SK-N-SH treated with all-trans-retinoic acid at 6 μM for 48 hours (cell line): ENCODE data around the gene KHDRBS2.

Source experiments
- ATAC-seq: fragments of 200-7000 bp; cut with Tn5 transposase; 3 replicates; pipeline ENCODE4 v1.9.1; 2020; ENCODE audit warnings: mild to moderate bottlenecking, moderate library complexity
- ARNTL ChIP-seq: fragments of 450-650 bp; formaldehyde crosslinking; IDR thresholded peaks from 2 replicates; pipeline ENCODE4 v1.5.0; 2020; ENCODE audit warnings: low read depth, mild to moderate bottlenecking, moderate library complexity, borderline replicate concordance
- BACH2 ChIP-seq: fragments of 250-450 bp; sonication (Bioruptor Pico); IDR thresholded peaks from 2 replicates; pipeline ENCODE4 v1.9.0; 2021; ENCODE audit warnings: mild to moderate bottlenecking, borderline replicate concordance
- CSDC2 ChIP-seq: fragments of 250-450 bp; sonication (Bioruptor Pico); IDR thresholded peaks from 2 replicates; pipeline ENCODE4 v1.5.0; 2020; ENCODE audit warnings: mild to moderate bottlenecking, moderate library complexity
- CSRNP3 ChIP-seq: fragments of 250-450 bp; sonication (Bioruptor Pico); IDR thresholded peaks from 2 replicates; pipeline ENCODE4 v1.5.1; 2021; ENCODE audit warnings: mild to moderate bottlenecking, moderate library complexity
- ESRRG ChIP-seq: fragments of 250-450 bp; sonication (Bioruptor Pico); IDR thresholded peaks from 2 replicates; pipeline ENCODE4 v1.6.1; 2021; ENCODE audit warnings: mild to moderate bottlenecking
- GLIS3 ChIP-seq: fragments of 250-450 bp; sonication (Bioruptor Pico); IDR thresholded peaks from 2 replicates; pipeline ENCODE4 v1.5.0; 2020; ENCODE audit warnings: mild to moderate bottlenecking, moderate library complexity
- ISL1 ChIP-seq: fragments of 250-450 bp; sonication (Bioruptor Pico); IDR thresholded peaks from 2 replicates; pipeline ENCODE4 v2.1.2; 2022; ENCODE audit warnings: mild to moderate bottlenecking, moderate library complexity
- OSR1 ChIP-seq: fragments of 250-450 bp; sonication (Bioruptor Pico); IDR thresholded peaks from 2 replicates; pipeline ENCODE4 v1.8.0; 2022; ENCODE audit warnings: moderate library complexity, mild to moderate bottlenecking, inconsistent platforms
- POU6F1 ChIP-seq: fragments of 250-450 bp; sonication (Bioruptor Pico); IDR thresholded peaks from 2 replicates; pipeline ENCODE4 v1.8.0; 2021; ENCODE audit warnings: low read depth, mild to moderate bottlenecking, moderate library complexity, borderline replicate concordance
- PPARA ChIP-seq: fragments of 250-450 bp; sonication (Bioruptor Pico); IDR thresholded peaks from 2 replicates; pipeline ENCODE4 v1.5.0; 2020; ENCODE audit warnings: mild to moderate bottlenecking, borderline replicate concordance
- RARB ChIP-seq: fragments of 250-450 bp; sonication (Bioruptor Pico); IDR thresholded peaks from 2 replicates; pipeline ENCODE4 v1.8.0; 2021; ENCODE audit warnings: mild to moderate bottlenecking, moderate library complexity
- SNAI2 ChIP-seq: fragments of 250-450 bp; sonication (Bioruptor Pico); IDR thresholded peaks from 2 replicates; pipeline ENCODE4 v1.5.0; 2020; ENCODE audit warnings: mild to moderate bottlenecking, moderate library complexity
- TCF4 ChIP-seq: fragments of 250-450 bp; sonication (Bioruptor Pico); IDR thresholded peaks from 2 replicates; pipeline ENCODE4 v1.8.0; 2021; ENCODE audit warnings: mild to moderate bottlenecking, moderate library complexity, borderline replicate concordance
- TOX ChIP-seq: fragments of 250-450 bp; sonication (Bioruptor Pico); IDR thresholded peaks from 2 replicates; pipeline ENCODE4 v1.8.0; 2021; ENCODE audit warnings: mild to moderate bottlenecking, moderate library complexity, borderline replicate concordance
- TSHZ2 ChIP-seq: fragments of 250-450 bp; sonication (Bioruptor Pico); IDR thresholded peaks from 2 replicates; pipeline ENCODE4 v1.5.0; 2020; ENCODE audit warnings: mild to moderate bottlenecking, moderate library complexity
- ZFP3 ChIP-seq: fragments of 250-450 bp; sonication (Bioruptor Pico); IDR thresholded peaks from 2 replicates; pipeline ENCODE4 v1.5.0; 2020; ENCODE audit warnings: mild to moderate bottlenecking, moderate library complexity
- ZFP30 ChIP-seq: fragments of 450-650 bp; formaldehyde crosslinking; IDR thresholded peaks from 2 replicates; pipeline ENCODE4 v1.5.0; 2022; ENCODE audit warnings: mild to moderate bottlenecking, moderate library complexity
- ZNF565 ChIP-seq: fragments of 450-650 bp; formaldehyde crosslinking; conservative IDR thresholded peaks from 2 replicates; pipeline ENCODE4 v1.5.0; 2020; ENCODE audit warnings: low read depth, mild to moderate bottlenecking, moderate library complexity
- ZNF70 ChIP-seq: fragments of 450-650 bp; formaldehyde crosslinking; IDR thresholded peaks from 2 replicates; pipeline ENCODE4 v1.5.0; 2020; ENCODE audit warnings: mild to moderate bottlenecking, moderate library complexity
- ZNF8 ChIP-seq: fragments of 450-650 bp; formaldehyde crosslinking; IDR thresholded peaks from 2 replicates; pipeline ENCODE4 v1.5.0; 2020; ENCODE audit warnings: mild to moderate bottlenecking, moderate library complexity
- TF ChIP-seq, protein P1 (sequence below): fragments of 250-450 bp; sonication (Bioruptor Pico); IDR thresholded peaks from 2 replicates; pipeline ENCODE4 v1.8.0; 2020; ENCODE audit warnings: mild to moderate bottlenecking, moderate library complexity, borderline replicate concordance

Gene KHDRBS2

DNA sequence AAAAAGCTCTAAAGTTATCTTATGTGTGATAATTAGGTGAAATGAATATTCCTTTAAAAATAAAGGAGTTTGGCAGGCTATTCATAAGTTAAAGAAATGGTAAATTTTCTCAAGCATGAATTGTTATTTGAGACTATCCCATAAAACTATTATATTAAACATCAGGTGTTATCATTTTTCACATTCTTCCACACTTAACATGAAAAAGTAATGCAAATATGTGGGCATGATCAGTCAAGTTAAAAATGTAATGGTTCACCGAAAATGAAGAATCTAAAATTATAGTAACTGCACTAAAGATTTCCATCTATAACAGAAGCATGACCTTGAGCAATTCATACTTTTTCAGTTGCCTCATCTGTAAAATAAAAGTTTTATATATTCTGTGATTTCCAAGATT lies 110.8 kb downstream of the KHDRBS2 start (continued):
- no peak for TF ChIP-seq POU6F1 (CRISPR knock-in tag)
- TF ChIP-seq TSHZ2 (CRISPR knock-in tag), result no peak
- no peak for TF ChIP-seq OSR1
- TF ChIP-seq ISL1, result no peak
- TF ChIP-seq ESRRG, result no peak
- no peak for TF ChIP-seq TCF4 (CRISPR knock-in tag)

GRCh38 chr6:62174548-62174947 lies 111.5 kb downstream of the KHDRBS2 start:
- no peak for ATAC-seq
- TF ChIP-seq TCF4 (CRISPR knock-in tag), result no peak
- no peak for TF ChIP-seq ZFP30 (CRISPR knock-in tag)
- TF ChIP-seq ARNTL (CRISPR knock-in tag), result no peak
- no peak for TF ChIP-seq RARB (CRISPR knock-in tag)
- no peak for TF ChIP-seq OSR1
- no peak for TF ChIP-seq CSDC2 (CRISPR knock-in tag)
- TF ChIP-seq ZNF70 (CRISPR knock-in tag), result no peak
- no peak for TF ChIP-seq ISL1
- TF ChIP-seq PPARA (CRISPR knock-in tag), result no peak
- no peak for TF ChIP-seq CSRNP3
- no peak for TF ChIP-seq POU6F1 (CRISPR knock-in tag)
- TF ChIP-seq ZNF565, result no peak
- no peak for TF ChIP-seq BACH2 (CRISPR knock-in tag)
- TF ChIP-seq TSHZ2 (CRISPR knock-in tag), result no peak
- no peak for TF ChIP-seq SNAI2 (CRISPR knock-in tag)
- no peak for TF ChIP-seq GLIS3 (CRISPR knock-in tag)
- TF ChIP-seq, protein P1, sequence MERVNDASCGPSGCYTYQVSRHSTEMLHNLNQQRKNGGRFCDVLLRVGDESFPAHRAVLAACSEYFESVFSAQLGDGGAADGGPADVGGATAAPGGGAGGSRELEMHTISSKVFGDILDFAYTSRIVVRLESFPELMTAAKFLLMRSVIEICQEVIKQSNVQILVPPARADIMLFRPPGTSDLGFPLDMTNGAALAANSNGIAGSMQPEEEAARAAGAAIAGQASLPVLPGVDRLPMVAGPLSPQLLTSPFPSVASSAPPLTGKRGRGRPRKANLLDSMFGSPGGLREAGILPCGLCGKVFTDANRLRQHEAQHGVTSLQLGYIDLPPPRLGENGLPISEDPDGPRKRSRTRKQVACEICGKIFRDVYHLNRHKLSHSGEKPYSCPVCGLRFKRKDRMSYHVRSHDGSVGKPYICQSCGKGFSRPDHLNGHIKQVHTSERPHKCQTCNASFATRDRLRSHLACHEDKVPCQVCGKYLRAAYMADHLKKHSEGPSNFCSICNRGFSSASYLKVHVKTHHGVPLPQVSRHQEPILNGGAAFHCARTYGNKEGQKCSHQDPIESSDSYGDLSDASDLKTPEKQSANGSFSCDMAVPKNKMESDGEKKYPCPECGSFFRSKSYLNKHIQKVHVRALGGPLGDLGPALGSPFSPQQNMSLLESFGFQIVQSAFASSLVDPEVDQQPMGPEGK (CRISPR knock-in tag), result no peak
- TF ChIP-seq, all 23 proteins: peak for 0

DNA sequence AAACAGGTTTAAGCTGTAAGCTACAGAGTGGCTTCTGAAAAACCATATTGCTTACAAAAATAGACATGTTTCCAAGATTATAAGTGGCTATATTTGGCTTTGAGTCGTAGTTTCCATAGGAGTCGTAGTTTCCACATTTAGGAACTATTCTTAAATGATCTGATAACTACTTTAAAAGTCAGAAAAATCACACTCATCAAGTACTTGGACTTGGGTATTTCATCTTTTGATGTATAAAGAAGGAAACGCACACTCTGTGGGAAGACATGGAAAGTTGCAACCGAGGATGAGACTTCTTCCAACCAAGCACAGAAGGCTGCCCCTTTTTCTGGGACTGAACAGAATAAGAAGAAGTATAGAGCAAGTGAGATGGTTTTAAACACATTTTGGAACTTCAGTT lies 118.3 kb downstream of the KHDRBS2 start:
- no peak for ATAC-seq
- TF ChIP-seq PPARA (CRISPR knock-in tag) (no peak), BACH2 (CRISPR knock-in tag) (no peak), TCF4 (CRISPR knock-in tag) (no peak), SNAI2 (CRISPR knock-in tag) (no peak), ZNF70 (CRISPR knock-in tag) (no peak), GLIS3 (CRISPR knock-in tag) (no peak), ZNF8 (CRISPR knock-in tag) (no peak), ZFP30 (CRISPR knock-in tag) (no peak), ISL1 (no peak), OSR1 (no peak), TOX (CRISPR knock-in tag) (no peak), POU6F1 (CRISPR knock-in tag) (no peak), CSRNP3 (no peak), CSDC2 (CRISPR knock-in tag) (no peak), ZFP3 (CRISPR knock-in tag) (no peak)
